Stomach smooth muscle (tissue), 2 donors: ENCODE results near the gene POC1B.

ENCODE experiments used
- H3K27ac ChIP-seq: one replicate; pipeline ENCODE4 v1.7.0; 2013; ENCODE audit warnings: mild to moderate bottlenecking, low read length, inconsistent platforms
- H3K27me3 ChIP-seq, 2 donors: one replicate each; pipeline ENCODE4 v1.7.0; 2013; ENCODE audit warnings: low read length in 2 of 2; ENCODE audit not compliant: insufficient read depth in 2 of 2, control insufficient read depth in 1 of 2
- H3K36me3 ChIP-seq, 2 donors: one replicate each; pipeline ENCODE4 v1.7.0; 2013; ENCODE audit warnings: low read length in 2 of 2; ENCODE audit not compliant: control insufficient read depth in 2 of 2, insufficient read depth in 2 of 2
- H3K4me1 ChIP-seq: one replicate; pipeline ENCODE4 v1.7.0; 2013; ENCODE audit warnings: low read length; ENCODE audit not compliant: control insufficient read depth, insufficient read depth
- H3K4me3 ChIP-seq, 2 donors: one replicate each; pipeline ENCODE4 v1.7.0; 2013; ENCODE audit warnings: low read length in 2 of 2
- H3K9ac ChIP-seq, 2 donors: one replicate each; pipeline ENCODE4 v1.7.0; 2013; ENCODE audit warnings: low read length in 2 of 2, mild to moderate bottlenecking in 1 of 2
- H3K9me3 ChIP-seq, 2 donors: one replicate each; pipeline ENCODE4 v1.7.0; 2013; ENCODE audit warnings: low read length in 2 of 2; ENCODE audit not compliant: control insufficient read depth in 2 of 2
- donor health status: healthy.
- donor health status: Pancreatic carcinoma.

POC1B gene

DNA sequence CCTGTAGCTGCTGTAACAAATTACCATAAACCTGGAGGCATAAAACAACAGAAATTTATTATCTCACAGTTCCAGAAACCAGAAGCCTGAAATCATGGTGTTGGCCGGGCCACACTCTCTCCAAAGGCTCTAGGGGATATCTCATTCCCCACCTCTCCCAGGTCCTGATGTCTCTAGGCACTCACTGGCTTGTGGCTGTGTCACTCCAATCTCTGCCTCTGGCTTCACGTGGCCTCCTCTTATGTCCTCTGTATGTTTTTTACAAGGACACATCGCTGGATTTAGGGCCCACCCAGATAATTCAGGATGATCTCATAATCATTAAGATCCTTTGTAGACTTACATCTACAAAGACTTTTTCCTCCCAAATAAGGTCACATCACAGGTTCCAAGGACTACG, 9.2 kb downstream of the POC1B start:
- H3K27ac ChIP-seq: no peak overlapping the region
- no peaks in the 10 kb centered on the region for H3K27me3 ChIP-seq
- peaks cover 2% of the 10 kb centered on the region for H3K4me1 ChIP-seq
- no peaks in the 10 kb centered on the region for H3K9me3 ChIP-seq
- no peak overlapping the region for H3K9ac ChIP-seq
- H3K4me3 ChIP-seq: no peak overlapping the region
- H3K36me3 ChIP-seq: no peaks in the 10 kb centered on the region

DNA sequence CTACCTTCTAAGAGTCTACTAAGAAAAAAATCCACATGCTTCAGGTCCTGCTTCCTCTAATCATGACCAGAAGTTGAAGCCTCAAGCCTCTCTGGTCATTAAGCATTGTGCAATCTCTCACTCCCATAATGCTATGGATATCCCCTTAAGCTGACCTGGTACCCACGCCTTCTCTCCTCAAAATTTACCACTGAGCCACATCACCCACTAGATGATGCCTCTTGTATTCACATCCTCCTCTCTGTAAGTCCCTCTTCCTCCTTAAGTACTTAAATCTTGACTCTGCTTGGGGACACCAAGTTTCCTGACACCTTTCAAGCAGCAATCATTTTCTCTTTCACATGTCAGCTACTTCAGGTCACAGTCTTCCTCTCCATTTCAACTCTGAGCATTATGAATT, 11.1 kb downstream of the POC1B start:
- Histone ChIP-seq H3K36me3 (no peaks in the 10 kb centered on the region), H3K4me1 (no peaks in the 10 kb centered on the region), H3K9ac (no peak overlapping the region), H3K27ac (no peak overlapping the region), H3K4me3 (no peak overlapping the region), H3K9me3 (no peaks in the 10 kb centered on the region), H3K27me3 (no peaks in the 10 kb centered on the region)

DNA sequence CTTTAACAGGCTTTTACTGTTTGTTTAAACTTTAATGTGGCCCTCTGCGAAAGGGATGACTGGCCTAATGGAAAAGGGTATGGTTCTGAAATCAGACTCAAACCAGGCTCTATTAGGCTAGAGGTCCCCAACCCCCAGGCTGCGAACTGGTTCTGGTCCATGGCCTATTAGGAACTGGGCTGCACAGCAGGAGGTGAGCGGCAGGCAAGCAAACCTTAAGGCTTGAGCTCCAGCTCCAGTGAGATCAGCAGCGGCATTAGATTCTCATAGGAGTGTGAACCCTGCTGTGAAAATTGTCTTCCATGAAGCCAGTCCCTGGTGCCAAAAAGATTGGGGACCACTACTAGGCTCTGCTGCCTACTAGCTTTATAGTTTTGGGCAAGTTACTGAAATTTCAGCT, 12.3 kb downstream of the POC1B start:
- H3K4me1 ChIP-seq: no peaks in the 10 kb centered on the region

DNA sequence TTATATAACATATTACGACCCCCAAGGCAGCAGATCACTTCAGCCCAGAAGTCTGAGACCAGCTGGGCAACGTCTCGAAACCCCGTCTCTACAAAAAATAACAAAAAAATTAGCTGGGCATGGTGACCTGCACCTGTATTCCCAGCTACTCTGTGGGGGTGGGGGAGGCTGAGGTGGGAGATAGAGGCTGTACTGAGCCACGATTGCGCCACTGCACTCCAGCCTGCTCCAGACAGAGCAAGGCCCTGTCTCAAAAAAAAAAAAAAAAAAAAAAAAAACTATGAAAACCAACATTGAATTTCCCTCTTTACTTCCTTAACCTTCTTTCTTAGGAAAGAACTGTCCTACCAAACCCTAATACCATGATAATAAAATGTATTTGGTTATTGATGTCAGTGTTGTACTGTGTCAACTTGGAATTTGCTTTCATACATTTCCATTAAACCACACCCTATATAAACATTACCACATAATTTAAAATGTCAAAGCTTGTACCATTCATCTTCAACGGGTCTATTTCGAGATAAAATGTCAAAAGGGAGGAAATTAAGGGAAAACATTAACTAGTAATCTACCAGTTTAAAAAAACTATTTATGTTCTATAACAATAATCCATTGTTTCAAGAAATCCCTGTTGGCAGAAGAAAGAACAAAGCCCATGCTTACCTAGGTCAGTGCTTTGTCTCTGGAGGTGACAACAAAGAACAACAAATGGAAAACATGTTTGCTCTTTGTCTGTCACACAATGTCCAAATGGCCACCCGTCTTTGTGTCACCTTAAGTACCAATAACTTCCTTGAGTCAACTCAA, 18.6 kb downstream of the POC1B start:
- H3K36me3 ChIP-seq: no peaks in the 10 kb centered on the region
- H3K4me1 ChIP-seq: no peaks in the 10 kb centered on the region
- H3K9ac ChIP-seq: no peak overlapping the region
- no peaks in the 10 kb centered on the region for H3K9me3 ChIP-seq
- no peaks in the 10 kb centered on the region for H3K27me3 ChIP-seq
- no peak overlapping the region for H3K27ac ChIP-seq
- no peak overlapping the region for H3K4me3 ChIP-seq

More for the DNA sequence above, 12.3 kb downstream of the POC1B start:
- Histone ChIP-seq H3K4me3 (no peak overlapping the region), H3K9ac (no peak overlapping the region), H3K36me3 (no peaks in the 10 kb centered on the region), H3K27me3 (no peaks in the 10 kb centered on the region), H3K27ac (no peak overlapping the region), H3K9me3 (no peaks in the 10 kb centered on the region)

DNA sequence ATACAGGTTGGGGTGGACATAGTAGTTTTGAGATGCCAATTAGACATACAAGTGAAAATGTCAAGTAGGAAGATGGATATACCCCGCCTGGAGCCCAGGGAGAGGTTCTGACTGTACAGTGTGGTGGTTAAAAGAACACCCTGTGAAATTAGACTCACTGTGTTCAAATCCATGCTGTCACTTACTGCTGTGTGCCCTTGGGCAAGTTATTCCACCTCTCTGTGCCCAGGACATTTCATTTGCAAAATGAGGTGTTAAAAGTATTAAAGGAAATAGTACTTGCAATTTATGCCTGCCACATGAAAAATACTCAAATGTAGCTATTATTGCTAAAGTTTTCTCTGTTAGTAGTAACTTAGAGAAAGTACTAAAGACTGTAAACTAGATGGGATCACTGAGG, 19.8 kb downstream of the POC1B start:
- H3K4me3 ChIP-seq: no peak overlapping the region
- H3K27me3 ChIP-seq: no peaks in the 10 kb centered on the region
- no peaks in the 10 kb centered on the region for H3K36me3 ChIP-seq
- H3K4me1 ChIP-seq: no peaks in the 10 kb centered on the region
- no peaks in the 10 kb centered on the region for H3K9me3 ChIP-seq
- H3K9ac ChIP-seq: no peak overlapping the region
- H3K27ac ChIP-seq: no peak overlapping the region

DNA sequence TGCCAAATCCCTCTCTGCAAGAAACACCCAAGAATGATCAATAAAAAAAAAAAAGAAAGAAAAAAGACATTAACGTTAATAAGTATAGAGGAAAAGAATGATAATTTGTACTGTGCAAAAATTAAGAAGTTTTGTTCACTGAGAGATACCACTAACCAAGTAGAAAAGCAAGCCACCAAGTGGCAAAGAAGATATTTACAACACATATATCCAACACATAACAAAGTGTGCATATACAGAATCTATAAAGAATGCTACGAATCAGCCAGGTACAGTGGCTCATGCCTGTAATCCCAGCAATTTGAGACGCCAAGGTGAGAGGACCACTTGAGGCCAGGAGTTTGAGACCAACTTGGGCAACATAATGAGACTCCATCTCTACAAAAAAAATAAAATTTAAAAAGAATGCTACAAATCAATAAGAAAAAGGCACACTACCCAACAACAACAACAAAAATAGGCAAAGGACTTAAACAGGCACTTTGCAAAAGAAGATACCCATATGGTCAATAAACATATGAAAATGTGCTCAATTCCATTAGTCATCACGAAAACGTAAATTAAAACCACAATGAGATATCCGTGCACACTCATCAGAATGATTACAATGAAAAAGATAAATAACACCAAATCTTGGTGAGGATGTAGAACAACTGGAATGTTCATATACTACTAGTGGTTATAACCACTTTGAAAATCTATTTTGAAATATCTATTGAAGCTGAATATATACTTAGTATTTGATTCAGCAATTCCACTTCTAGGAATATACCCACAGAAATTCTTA, 21.1 kb downstream of the POC1B start:
- H3K4me3 ChIP-seq: no peak overlapping the region

DNA sequence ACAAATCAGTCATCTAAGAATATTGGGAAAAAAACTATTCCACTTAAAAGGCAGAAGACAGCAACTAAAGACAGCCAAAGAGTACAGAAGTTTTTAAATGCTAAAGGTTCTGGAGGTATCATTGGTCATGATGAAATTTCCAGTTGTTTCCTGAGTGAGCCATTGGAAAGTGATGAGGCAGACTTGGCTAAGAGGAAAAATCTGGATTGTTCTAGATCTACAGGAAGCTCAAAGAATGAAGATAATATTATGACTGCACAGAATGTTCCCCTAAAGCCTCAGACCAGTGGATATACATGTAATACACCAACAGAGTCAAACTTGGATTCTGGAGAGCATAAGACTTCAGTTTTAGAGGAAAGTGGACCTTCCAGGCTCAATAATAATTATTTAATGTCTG, 24.1 kb downstream of the POC1B start:
- no peaks in the 10 kb centered on the region for H3K27me3 ChIP-seq
- H3K4me3 ChIP-seq: no peak overlapping the region
- H3K27ac ChIP-seq: no peak overlapping the region
- H3K36me3 ChIP-seq: no peaks in the 10 kb centered on the region
- no peak overlapping the region for H3K9ac ChIP-seq
- H3K4me1 ChIP-seq: no peaks in the 10 kb centered on the region
- H3K9me3 ChIP-seq: no peaks in the 10 kb centered on the region

More for the DNA sequence above, 21.1 kb downstream of the POC1B start:
- H3K27me3 ChIP-seq: no peaks in the 10 kb centered on the region
- H3K4me1 ChIP-seq: no peaks in the 10 kb centered on the region
- no peak overlapping the region for H3K9ac ChIP-seq
- no peak overlapping the region for H3K27ac ChIP-seq
- no peaks in the 10 kb centered on the region for H3K36me3 ChIP-seq
- no peaks in the 10 kb centered on the region for H3K9me3 ChIP-seq

DNA sequence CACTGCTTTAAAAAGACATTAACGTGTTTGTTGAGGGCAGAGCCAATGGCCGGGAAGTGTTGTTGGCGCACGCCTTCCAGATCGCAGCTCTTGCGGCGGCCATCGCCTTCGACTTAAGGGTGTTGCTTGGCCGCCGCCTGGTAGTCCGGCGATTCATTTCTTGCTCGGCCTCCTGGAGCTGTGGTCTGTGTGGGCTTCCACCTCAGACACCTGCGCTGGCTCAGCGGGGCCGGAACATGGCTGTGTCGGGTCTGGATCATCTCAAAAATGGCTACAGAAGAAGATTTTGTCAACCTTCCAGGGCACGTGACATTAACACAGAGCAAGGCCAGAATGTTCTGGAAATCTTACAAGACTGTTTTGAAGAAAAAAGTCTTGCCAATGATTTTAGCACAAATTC, 26.0 kb downstream of the POC1B start:
- H3K27me3 ChIP-seq: no peaks in the 10 kb centered on the region
- H3K4me3 ChIP-seq: no peak overlapping the region
- no peaks in the 10 kb centered on the region for H3K4me1 ChIP-seq
- H3K27ac ChIP-seq: no peak overlapping the region
- no peak overlapping the region for H3K9ac ChIP-seq
- H3K36me3 ChIP-seq: no peaks in the 10 kb centered on the region
- no peaks in the 10 kb centered on the region for H3K9me3 ChIP-seq

DNA sequence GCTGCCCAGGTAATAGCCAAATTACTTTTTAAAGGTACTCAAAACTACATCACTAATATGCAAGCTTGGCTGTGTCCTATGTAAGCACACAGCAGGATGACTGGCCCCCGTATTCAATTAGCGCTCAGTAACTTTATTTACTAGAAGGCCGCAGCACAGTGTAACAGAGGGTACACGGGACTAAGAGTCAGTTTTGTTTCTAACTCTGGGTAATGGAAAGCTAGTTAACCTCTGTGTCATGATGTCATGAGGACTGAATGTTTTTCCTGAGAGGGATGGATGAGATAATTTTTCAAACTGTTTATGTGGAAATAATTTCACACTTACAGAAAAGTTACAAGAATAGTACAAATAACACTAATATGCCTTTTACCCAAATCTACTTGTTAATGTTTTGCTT, 28.4 kb downstream of the POC1B start:
- Histone ChIP-seq H3K9me3 (no peaks in the 10 kb centered on the region), H3K4me3 (no peak overlapping the region), H3K9ac (no peak overlapping the region), H3K36me3 (no peaks in the 10 kb centered on the region), H3K4me1 (no peaks in the 10 kb centered on the region), H3K27ac (no peak overlapping the region), H3K27me3 (no peaks in the 10 kb centered on the region)

DNA sequence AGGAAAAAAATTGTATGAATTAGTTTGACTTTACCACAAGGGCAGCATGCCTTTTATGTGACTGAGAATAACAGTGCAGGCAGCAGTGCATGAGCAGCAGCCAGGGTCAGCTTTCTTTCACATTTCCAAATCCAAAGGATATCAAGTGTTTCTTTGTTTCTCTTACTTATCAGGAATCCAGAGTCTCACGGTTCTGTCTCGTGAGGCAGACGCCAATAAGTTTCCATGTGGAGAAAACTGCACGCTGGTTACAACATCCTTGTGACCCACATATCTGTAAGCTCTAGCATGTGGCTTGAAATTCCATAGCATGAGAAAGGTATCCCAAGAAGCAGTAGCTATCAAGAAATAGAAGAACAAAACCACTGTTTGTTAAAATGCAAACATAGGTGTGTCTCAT, 28.8 kb downstream of the POC1B start:
- Histone ChIP-seq H3K4me3 (no peak overlapping the region), H3K27ac (no peak overlapping the region), H3K9ac (no peak overlapping the region)

More for the DNA sequence above, 28.8 kb downstream of the POC1B start:
- Histone ChIP-seq H3K4me1 (no peaks in the 10 kb centered on the region), H3K36me3 (no peaks in the 10 kb centered on the region), H3K27me3 (no peaks in the 10 kb centered on the region), H3K9me3 (no peaks in the 10 kb centered on the region)
